IPS-NIHi7 (cell line): ENCODE data around the gene LLGL2.

Experiments
- DNase-seq: peaks from one replicate; pipeline ENCODE4 v3.0.0; 2012; ENCODE audit warnings: mixed read lengths; ENCODE audit errors: extremely low spot score

The LLGL2 gene

DNA sequence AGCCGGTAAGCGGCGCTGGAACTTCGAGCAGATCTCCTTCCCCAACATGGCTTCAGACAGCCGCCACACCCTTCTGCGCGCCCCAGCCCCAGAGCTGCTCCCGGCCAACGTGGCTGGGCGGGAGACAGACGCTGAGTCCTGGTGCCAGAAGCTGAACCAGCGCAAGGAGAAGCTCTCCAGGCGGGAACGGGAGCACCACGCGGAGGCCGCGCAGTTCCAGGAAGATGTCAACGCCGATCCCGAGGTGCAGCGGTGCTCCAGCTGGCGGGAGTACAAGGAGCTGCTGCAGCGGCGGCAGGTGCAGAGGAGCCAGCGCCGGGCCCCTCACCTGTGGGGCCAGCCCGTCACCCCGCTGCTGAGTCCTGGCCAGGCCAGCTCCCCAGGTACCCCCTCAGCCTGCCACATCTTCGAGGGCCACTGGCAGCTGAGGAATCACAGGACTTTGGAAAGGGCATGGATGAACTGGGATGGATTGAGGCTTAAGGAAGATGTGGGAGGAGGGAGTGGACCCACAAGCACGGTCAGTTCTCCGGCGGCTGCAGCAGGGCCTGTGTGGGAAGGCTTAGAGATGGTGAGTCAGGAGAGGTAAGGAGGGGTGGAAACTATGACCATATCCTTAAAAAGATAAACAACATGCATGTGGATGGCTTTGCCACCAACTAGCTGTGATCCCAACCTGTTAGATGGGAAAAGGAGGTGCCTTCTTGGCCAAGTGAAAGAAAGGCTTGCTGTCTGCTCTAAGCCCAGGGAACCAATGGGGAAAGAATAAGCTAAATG, 3.4 kb upstream of the LLGL2 start:
- no peak for DNase-seq

- no peak for DNase-seq
Measured at GRCh38 chr17:75523647-75524046, 1.9 kb upstream of the LLGL2 start.

GRCh38 chr17:75524269-75524969, 1.1 kb upstream of the LLGL2 start:
- DNase-seq: no peak

- DNase-seq: no peak
Measured at GRCh38 chr17:75525806-75526554, 483 bp downstream of the LLGL2 start.

DNA sequence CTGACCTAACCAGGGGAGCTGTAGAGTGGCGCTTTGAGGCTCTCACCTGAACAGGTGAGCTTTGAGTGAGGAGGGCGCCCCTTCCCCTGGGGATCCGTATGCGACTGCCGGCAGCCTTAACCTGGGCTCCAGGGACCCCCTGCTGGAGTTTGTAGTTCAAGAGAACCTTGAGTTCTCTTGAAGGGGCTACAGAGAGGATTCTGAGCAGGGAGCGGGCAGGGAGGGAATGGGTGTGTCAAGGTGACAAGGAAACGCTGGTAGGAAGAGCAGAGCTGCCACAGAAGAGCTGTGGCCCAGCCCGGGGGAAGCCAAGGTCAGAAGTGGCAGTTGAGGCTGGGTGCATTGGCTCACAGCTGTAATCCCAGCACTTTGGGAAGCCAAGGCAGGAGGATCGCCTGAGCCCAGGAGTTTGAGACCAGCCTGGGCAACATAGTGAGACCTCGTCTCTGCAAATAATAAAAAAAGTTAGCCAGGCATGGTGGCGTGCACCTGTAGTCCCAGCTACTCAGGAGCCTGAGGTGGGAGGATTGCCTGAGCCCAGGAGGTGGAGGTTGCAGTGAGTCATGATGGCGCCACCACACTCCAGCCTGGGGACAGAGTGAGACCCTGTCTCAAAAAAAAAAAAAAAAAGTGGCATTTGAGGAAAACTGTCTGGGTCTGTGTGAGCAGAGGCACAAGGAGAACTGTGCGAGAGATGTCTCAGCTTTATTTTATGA, 1.2 kb downstream of the LLGL2 start:
- no peak for DNase-seq

DNA sequence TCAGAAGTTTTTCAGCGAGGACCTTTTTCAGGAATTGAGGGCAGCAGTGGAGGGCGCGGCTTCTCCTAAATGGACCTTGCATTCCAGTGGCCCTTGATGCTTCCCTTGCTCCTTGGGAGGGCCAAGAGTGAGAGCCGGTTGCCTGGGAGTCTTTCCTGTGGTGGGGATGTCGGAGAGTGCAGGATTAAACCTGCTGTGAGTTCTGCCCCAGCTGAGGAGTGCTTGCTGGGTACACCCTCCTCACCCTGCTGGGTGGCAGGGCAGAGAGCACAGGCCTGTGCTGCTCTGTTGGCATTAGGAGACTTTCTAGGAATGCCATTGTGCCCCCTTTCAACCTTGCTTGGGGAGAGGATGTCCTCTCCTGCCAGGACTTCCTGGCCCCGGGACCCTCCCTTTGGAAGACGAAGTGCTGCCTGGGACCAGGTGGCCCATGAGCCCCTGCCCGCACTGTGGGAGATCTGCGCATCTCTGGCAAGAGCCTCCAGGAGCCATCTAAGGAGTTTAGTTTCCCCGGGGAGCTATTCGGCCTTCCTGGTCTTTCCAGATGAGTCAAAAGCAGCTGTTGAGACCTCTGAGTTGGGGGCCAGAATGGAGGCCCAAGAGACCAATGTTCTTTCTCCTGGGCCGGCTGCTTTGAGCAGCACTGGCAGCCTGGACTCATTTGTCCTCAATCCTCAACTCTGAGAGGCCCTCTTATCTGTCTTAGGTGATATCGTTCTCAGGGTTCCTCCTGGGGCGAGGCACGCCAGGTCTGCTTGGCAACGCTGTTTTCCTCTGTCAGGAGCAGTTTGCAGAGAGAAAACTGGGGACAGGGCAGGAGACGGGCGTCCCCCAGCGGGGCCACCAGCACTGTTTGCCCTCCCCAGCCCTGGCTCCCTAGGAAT, 5.6 kb downstream of the LLGL2 start:
- no peak for DNase-seq

GRCh38 chr17:75531721-75532072, 6.2 kb downstream of the LLGL2 start:
- no peak for DNase-seq

GRCh38 chr17:75535119-75535537, 9.6 kb downstream of the LLGL2 start:
- no peak for DNase-seq

DNA sequence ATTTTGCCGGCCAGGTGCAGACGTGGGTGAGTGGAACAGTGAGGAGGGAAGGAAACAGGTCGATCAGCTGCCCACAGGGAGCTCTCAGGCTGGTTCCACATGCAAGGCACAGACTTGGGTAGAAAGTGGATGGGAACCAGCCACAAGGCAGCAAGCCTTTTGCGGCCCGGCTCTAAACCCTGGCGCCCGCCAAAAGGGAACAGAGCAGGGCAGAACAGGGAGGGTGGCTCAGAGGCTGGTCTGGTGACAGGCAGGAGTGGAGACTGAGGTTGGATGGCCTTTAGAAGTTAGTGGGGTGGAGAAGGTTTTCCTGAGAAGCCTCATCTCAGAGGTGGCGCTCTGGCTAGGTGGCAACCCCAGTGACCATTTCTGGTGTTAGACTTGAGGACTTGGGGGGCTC, 10.4 kb downstream of the LLGL2 start:
- no peak for DNase-seq

GRCh38 chr17:75536366-75536765, 10.9 kb downstream of the LLGL2 start:
- DNase-seq: no peak

DNA sequence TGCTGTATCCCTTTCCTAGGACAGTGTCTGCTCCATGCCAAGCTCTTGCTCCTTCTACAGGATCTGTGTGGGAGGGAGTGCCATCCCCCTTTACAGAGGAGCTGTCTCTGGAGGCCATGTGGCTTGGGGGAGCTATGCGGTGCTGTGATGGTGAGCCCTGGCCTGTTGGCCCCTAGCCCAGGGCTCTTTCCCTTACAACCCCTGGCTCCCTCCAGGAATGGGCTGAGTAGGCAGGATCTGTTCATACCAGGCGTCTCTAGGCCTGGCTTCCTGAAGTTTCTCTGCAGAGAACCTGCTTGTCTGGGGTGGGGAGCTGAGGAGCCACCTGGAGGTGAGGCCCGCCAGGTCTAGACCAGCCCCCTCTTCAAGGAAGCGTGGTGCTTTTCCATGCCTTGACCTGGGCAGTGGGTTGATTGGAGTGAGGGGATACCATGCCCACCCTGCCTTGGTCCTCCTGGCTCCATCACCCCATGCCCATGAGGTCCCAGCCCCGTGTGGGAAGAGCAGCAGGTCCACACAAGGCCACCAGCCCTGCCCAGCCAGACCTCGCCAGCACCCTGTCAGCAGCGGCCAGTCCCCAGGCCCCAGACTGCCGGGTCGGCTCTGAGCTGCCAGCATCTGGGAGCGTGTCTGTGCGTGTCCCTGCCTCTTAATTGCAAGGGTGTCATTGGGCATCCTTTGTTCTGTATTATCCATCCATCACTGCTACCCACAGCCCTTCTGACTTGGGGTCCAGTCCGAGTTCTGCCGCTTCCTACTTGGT, 14.7 kb downstream of the LLGL2 start:
- DNase-seq: no peak

- DNase-seq: no peak
Measured at GRCh38 chr17:75540923-75541503, 15.5 kb downstream of the LLGL2 start.

DNA sequence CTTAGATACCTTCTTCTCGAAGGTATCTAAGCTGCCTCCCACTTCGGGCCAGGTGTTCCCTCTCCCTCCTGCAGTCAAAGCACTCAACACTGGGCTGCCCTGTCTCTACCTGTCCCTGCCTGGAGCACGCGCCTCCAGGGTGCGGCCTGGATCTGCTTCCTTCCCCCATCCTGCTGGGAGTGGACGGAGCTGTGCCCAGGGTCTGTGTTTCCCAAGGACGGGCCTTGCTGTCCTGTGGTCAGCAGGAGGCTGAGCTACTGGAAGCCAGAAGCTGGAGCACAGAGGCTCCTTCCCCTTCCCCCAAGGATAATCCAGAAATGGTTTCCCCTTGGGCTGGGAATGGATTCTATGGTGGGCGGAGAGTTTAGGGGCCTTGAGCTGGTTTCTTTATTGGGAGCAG, 16.7 kb downstream of the LLGL2 start:
- DNase-seq: no peak

DNA sequence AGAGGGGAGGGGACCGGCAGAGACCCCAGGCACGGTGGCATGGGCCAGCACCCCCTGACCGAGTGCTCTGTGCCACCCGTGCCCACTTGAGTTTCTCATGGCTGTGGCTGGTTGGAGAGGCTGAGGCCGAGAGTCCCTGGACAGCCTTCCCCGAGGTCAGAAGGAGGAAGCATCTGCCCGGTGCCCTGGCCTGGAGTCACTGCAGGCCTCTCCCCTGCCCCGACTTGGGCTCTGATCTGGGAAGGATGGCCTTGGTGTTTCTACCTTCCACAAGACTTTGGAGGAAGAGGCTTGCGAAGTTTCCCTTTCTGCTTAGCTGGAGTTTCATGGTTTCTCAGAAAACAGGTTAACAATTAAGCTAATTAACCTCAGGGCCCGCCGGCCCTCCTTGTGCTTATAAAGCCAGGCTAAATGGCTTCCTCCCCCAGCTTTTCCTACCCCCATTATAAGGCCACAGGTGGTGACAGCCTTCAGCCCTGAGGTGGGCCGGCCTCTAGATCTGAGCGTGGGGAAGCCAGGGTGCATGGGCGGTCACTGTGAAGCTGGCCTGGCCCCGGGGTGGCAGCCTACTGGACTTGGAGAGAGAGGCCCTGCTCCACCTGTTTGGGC, 17.3 kb downstream of the LLGL2 start:
- DNase-seq: no peak

DNA sequence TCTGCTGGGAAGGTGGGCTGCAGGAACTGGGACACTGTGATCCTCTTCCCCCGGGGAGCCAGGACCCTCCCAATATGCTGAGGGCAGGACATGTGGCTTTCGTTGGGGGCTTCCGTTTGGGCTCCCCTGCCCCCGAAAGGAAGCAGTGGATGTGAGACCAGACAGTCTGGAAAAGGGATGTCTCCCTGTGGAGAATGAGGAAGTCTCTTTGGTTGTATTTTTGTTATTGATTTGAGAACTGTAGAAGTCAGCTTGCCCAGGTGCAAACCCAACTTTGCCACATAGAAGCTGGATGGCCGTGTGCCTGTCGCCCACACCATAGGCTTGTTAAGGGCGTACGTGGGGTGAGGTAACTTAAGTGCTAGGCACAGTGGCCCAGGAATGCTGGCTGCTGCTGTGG, 18.8 kb downstream of the LLGL2 start:
- no peak for DNase-seq

DNA sequence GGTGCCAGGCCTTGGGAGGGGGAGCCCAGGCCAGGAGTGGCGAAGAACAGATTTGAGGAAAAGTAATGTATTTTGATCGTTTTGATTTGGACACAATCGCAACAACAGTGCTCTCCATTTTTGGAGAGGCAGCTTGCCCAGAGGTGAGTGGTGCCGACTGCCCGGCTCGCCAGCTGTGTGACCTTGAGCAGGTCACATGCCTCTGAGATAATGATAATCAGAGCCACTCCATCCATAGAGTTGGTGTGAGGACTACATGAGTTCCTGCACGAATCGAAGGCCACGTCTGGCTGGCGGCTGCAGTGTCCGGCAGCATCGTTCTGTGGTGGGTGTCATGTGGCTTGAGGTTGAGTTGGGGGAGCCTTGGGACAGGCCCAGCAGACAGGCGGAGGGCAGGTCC, 20.7 kb downstream of the LLGL2 start:
- no peak for DNase-seq

DNA sequence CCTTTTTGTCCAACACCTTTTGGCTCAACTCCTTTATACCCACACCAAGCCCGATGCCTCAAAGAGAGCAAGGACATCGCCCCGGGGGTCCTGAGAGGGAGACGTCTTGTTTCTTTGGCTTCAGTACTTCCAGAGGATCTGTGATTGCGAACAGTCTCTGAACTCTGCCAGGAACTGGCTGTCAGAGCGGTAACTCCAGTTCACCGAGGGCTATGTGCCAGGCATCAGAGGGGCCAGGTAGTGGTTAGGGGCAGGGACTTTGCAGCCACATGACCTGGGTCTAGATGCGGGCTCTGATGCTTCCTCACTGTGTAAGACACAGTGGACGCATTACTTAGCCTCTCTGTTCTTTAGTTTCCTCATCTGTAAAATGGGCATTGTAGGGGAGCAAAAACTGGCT, 21.6 kb downstream of the LLGL2 start:
- DNase-seq: no peak

DNA sequence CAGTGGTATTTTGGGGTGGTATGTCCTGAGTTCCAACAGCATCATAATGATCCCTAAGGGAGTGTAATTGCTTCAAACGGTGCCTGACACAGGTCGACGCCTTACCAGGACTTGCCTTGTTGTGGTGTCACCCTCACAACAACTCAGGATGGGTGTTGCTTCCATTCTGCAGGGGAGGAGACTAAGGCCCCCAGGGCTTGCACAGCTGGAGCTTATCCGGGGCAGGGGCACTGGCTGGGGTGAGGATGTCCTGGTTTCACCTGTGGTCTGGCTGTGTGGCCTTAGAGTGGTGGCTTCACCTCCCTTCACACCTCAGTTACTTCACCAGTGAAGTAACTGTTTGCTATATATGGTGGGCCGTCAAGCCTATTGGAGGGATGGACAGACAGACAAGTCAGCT, 23.3 kb downstream of the LLGL2 start:
- no peak for DNase-seq
